Measurements from ENCODE around the gene TMEM255B.

TMEM255B gene

DNA sequence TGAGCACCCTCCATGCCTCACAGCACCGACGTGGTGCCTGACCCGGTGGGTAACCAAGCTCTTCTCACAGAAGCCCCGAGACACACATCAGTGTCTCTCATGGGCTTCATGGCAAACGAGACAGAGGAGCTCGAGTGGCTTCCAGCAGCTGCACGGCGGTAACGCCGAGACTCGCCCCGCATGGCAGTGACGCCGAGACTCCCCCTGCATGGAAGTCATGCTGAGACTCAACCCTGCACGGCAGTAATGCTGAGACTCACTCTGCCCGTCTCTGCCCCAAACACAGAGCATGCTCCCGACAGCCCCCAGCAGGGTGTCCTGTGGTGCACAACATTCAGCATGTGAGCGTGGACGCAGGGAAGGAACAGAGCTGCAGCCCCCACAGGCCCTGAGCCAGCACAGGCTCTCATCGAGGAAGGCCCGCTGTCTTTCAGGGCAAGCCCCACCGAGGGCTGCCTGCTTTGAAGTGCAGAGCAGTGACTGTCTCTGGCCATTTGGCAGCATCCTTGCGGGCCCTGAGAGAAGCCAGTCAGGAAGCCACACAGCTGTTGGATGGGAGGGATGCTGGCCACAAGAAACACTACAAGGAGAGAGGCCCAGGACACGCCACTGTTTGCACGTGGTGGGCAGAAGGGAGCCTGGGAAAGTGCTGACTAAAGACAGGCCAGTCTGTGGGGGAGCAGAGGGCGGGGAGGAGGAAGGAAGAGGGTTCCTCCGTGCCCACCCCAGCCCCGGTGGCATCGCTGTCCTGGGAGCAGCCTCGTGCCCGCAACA is 95.4 kb downstream of the TMEM255B start:
- H3K4me3 ChIP-seq (ENCODE audit: low read length): no peak overlapping the region
- no peak for DNase-seq (ENCODE audit: low read depth)
- TF ChIP-seq, protein P1, sequence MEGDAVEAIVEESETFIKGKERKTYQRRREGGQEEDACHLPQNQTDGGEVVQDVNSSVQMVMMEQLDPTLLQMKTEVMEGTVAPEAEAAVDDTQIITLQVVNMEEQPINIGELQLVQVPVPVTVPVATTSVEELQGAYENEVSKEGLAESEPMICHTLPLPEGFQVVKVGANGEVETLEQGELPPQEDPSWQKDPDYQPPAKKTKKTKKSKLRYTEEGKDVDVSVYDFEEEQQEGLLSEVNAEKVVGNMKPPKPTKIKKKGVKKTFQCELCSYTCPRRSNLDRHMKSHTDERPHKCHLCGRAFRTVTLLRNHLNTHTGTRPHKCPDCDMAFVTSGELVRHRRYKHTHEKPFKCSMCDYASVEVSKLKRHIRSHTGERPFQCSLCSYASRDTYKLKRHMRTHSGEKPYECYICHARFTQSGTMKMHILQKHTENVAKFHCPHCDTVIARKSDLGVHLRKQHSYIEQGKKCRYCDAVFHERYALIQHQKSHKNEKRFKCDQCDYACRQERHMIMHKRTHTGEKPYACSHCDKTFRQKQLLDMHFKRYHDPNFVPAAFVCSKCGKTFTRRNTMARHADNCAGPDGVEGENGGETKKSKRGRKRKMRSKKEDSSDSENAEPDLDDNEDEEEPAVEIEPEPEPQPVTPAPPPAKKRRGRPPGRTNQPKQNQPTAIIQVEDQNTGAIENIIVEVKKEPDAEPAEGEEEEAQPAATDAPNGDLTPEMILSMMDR (IDR thresholded peaks at IDR 0.05; ENCODE audit: insufficient read depth, low read depth, low read length, missing control alignments): no peak

DNA sequence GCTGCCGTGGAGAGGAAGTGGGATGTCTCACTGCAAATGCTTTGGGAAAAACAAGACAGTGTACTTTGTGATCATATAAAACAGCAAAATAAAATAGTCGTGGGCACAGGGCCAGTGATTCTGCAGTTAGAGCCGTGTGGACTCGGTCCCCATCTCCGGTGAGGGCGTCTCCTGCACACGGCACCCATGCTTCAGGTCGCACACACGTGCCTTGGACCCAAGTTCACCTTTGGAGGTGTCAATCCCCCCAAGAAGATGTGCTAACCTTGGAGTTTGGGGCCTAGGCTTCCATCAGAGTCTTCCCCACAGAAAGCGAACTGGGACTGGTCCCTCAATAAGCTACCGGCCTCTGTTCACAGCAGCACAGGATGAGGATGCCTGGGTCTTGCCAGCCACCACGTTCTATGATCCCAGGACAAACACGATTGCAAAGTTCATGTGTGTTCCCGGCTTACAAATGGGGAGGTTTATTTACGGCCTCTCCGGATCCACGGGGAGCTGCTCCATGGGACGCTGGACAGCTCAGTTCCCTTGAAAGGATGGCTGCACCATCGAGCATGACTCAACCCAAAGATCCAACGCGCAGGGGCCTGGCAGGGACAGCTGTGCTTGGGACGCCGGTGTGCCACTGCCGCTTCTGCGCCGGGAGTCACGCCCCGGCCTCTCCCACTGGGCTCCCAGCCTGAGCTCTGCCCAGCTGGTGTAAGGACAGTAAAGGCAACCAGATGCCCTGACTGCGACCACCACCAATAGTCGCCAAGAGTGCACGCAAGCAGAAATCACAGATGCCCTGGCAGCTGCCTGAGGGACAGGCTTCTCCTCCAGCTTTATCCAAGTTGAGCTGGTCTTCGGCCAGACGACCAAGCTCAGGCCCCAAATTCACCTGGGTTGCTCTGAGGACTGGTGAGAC is 96.2 kb downstream of the TMEM255B start:
- H3K4me3 ChIP-seq (ENCODE audit: low read length): no peak overlapping the region
- TF ChIP-seq, protein P1 (IDR thresholded peaks at IDR 0.05; ENCODE audit: insufficient read depth, low read depth, low read length, missing control alignments): no peak
- DNase-seq (ENCODE audit: low read depth): no peak

DNA sequence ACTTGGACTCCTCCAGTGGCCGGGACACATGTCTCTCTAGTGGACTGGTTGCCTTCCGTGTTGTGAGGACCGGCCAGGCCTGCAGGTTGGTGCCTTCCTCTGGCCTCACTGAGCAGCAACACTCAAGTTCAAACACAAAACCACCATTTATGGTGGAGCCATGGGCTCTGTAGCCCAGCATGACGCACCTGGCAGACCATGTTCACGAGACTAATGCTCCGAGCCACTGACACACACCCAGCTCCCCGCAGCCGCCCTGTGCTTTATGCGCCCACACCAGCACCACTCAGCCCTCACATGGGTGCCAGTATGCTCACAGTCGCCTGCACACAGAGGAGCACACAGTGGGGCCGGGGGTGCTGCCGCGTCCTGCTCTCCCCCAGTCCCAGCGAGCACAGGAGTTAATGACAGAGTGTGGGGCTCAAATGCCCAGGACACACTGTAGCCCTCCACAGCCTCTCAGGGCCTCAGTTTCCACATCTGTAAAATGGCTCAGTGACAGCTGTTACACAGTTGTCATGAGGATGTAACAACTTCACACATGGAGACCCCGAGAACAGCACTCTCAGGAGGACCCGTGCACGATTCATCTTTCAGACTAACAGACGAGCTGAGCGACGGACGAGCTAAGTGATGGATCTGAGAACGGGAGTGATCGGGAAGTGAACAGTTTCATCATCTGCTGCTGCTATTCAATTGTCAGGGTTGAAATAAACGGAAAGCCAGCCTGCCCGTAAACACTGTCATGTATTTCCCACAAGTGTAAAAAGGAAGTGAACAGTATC is 97.1 kb downstream of the TMEM255B start:
- no peak overlapping the region for H3K4me3 ChIP-seq (ENCODE audit: low read length)
- TF ChIP-seq, protein P1 (IDR thresholded peaks at IDR 0.05; ENCODE audit: insufficient read depth, low read depth, low read length, missing control alignments): no peak
- no peak for DNase-seq (ENCODE audit: low read depth)

DNA sequence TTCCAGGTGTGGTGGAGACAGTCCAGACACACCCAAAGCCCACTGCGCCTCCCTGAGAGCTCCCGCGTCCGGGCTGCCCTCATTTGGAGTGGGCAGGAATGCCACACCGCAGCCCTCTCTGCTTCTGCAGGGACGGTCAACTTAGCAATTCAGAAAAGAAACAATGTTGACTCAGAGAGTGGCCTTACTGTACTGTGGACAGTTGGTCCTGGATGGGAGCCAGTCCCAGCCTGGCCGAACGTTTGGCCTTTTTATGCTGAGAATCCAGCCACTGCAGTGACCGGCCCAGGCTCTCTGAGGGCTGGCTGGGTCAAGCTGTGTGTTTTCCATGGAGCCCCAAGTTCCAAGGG is 97.7 kb downstream of the TMEM255B start:
- TF ChIP-seq, protein P1 (IDR thresholded peaks at IDR 0.05; ENCODE audit: insufficient read depth, low read depth, low read length, missing control alignments): no peak
- DNase-seq (ENCODE audit: low read depth): no peak
- H3K4me3 ChIP-seq (ENCODE audit: low read length): no peak overlapping the region

DNA sequence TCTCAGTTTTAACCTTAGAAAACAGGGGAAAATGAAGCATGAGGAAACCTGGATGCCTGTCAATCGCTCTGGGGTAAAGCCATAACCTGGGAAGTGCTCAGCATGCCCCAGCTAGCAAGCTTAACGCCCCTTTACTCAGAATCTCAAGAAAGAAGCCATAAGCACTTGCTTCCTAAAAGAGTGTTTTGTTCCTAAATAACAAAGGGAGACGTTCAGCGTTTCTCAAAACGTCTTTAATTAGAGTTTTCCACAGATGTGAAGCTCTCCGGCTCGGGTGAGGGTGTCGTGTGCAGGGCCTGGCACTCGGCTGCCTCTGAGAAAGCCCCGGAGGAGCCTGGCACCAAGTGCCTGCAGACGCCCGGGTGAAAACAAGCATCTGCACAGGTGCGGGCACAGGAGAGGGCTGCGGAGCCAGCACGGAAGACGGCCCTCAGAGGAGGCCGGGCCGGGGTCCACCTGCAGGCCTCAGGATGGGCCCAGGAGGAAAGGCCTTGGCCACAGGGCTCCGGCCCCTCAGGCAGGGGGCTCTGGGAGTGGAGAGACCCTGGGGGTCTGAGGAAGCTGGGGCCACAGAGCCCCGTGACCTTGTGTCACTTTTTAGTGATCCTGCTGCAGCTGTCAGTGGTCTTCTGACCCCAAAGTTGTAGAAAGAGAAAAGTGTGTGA is 98.6 kb downstream of the TMEM255B start:
- H3K4me3 ChIP-seq (ENCODE audit: low read length): no peak overlapping the region
- peak; percentile 23 for DNase-seq (ENCODE audit: low read depth)
- TF ChIP-seq, protein P1 (IDR thresholded peaks at IDR 0.05; ENCODE audit: insufficient read depth, low read depth, low read length, missing control alignments): no peak

DNA sequence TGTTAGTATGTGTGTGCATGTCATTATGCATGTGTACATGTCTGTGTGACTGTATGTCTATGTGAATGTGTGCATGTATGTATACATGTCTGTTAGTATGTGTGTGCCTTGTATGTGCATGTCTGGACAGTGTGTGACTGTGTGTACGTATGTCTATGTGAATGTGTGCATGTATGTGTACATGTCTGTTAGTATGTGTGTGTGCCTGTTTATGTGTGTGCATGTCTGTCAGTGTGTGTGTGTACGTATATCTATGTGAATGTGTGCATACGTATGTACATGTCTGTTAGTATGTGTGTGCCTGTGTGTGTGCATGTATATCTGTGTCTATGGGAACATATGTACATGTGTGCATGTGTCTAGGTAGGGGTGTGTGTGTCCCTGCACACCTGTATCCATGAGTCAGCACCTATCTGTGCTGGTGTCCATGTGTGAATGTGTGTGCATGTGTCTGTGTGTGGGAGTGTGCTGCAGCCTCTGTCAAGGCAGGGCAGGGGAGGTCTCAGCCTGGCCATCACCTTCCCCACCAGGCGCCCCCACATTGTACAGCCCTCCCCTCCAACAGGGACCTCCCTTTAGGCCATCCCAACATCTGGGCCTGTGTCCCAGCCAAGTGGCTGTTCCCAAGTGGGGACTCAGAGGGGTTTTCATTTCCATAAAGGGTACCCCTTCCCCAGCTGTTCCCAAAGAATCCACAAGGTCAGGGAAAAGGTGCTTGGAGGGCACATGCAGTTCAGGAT is 100.5 kb downstream of the TMEM255B start:
- no peak for DNase-seq (ENCODE audit: low read depth)
- H3K4me3 ChIP-seq (ENCODE audit: low read length): no peak overlapping the region
- TF ChIP-seq, protein P1 (IDR thresholded peaks at IDR 0.05; ENCODE audit: insufficient read depth, low read depth, low read length, missing control alignments): no peak

All from epithelial cell of esophagus (primary cell).